ENCODE results near the gene WDR6. TPM values are rescaled to one million over a fixed set of nuclear protein-coding genes. Genes with fewer than 3 reads are reported as not detected.

The WDR6 gene
- total RNA-seq, 1 experiment from 2014 or later: 159 TPM

DNA sequence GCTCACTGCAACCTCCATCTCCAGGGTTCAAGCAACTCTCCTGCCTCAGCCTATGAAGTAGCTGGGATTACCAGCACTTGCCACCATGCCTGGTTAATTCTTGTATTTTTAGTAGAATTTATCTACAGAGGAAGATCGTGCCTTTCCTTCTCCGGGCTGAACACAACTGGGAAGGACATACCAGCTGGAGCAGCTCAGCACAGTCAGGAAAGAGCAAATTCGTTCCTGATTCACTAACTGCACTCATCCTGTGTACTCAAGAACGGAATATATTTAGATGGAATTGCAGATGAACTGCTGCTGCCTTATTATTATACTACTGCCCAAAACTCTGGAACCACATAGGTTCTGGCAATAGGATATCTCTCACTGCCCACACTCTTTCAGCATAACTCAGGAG is 44.3 kb upstream of the WDR6 start:
- Histone ChIP-seq H3F3A (ENCODE audit: insufficient read depth, low read depth) (no peaks in the 10 kb centered on the region; the same call in 1 of the 2 replicates), H3K79me2 (ENCODE audit: low read depth) (no peaks in the 10 kb centered on the region), H3K27ac (no peak overlapping the region), H3K27me3 (ENCODE audit: insufficient read depth, low read depth) (no peaks in the 10 kb centered on the region), H3K9me2 (ENCODE audit: insufficient read depth) (no peaks in the 10 kb centered on the region), H3K4me1 (replicated peaks; ENCODE audit: insufficient read depth) (no peaks in the 10 kb centered on the region), H2AFZ (no peak overlapping the region), H3K4me3 (no peak overlapping the region), H3K36me3 (ENCODE audit: low read depth) (no peaks in the 10 kb centered on the region; the same call in 1 of the 2 replicates), H3K4me2 (no peak overlapping the region), H4K20me1 (ENCODE audit: insufficient read depth) (peaks cover 21% of the 10 kb centered on the region), H3K9me3 (ENCODE audit: insufficient read depth, low read depth) (no peaks in the 10 kb centered on the region)
- TF ChIP-seq, protein P1, sequence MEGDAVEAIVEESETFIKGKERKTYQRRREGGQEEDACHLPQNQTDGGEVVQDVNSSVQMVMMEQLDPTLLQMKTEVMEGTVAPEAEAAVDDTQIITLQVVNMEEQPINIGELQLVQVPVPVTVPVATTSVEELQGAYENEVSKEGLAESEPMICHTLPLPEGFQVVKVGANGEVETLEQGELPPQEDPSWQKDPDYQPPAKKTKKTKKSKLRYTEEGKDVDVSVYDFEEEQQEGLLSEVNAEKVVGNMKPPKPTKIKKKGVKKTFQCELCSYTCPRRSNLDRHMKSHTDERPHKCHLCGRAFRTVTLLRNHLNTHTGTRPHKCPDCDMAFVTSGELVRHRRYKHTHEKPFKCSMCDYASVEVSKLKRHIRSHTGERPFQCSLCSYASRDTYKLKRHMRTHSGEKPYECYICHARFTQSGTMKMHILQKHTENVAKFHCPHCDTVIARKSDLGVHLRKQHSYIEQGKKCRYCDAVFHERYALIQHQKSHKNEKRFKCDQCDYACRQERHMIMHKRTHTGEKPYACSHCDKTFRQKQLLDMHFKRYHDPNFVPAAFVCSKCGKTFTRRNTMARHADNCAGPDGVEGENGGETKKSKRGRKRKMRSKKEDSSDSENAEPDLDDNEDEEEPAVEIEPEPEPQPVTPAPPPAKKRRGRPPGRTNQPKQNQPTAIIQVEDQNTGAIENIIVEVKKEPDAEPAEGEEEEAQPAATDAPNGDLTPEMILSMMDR (conservative IDR thresholded peaks at IDR 0.05): no peak
- TF ChIP-seq EZH2 (IDR thresholded peaks at IDR 0.05; ENCODE audit: low read depth): no peak
- no TSS peak for BruUV-seq (replicated peaks)
- POLR2A ChIA-PET (ENCODE audit: unreplicated experiment): no interaction called here
- no peak for DNase-seq
- intact Hi-C loops (cut with micrococcal nuclease; ENCODE audit: unreplicated experiment): no loop called here
- CTCF ChIA-PET: no interaction called here

DNA sequence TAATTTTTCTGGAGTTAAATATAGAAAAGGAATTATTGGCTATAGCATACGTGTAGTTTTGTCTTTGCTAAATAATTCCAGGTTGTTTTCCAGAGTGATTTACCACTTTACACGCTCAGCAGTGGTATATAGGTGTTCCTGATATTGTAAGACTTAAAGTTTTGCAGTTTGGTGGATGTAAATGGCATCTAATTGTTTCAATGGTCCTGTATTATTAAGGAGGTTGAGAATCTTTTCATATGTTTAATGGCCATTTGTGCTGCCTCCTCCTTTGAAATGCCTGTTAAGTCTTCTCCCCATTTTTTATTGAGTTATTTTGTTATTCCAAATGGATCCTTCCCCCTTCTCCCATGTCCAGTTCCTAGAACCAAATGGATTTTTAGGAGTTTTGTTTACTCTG is 43.6 kb upstream of the WDR6 start:
- Histone ChIP-seq H3F3A (ENCODE audit: insufficient read depth, low read depth) (no peaks in the 10 kb centered on the region; the same call in 1 of the 2 replicates), H3K4me3 (no peak overlapping the region), H3K79me2 (ENCODE audit: low read depth) (no peaks in the 10 kb centered on the region), H3K9me2 (ENCODE audit: insufficient read depth) (no peaks in the 10 kb centered on the region), H3K4me2 (no peak overlapping the region), H2AFZ (no peak overlapping the region), H3K27me3 (ENCODE audit: insufficient read depth, low read depth) (no peaks in the 10 kb centered on the region), H3K9me3 (ENCODE audit: insufficient read depth, low read depth) (no peaks in the 10 kb centered on the region), H4K20me1 (ENCODE audit: insufficient read depth) (peaks cover 21% of the 10 kb centered on the region), H3K4me1 (replicated peaks; ENCODE audit: insufficient read depth) (no peaks in the 10 kb centered on the region), H3K27ac (no peak overlapping the region), H3K36me3 (ENCODE audit: low read depth) (no peaks in the 10 kb centered on the region; the same call in 1 of the 2 replicates)
- intact Hi-C loops (cut with micrococcal nuclease; ENCODE audit: unreplicated experiment): no loop called here
- ChIA-PET CTCF (no interaction called here), POLR2A (ENCODE audit: unreplicated experiment) (no interaction called here)
- TF ChIP-seq, protein P1 (conservative IDR thresholded peaks at IDR 0.05): no peak
- no peak for TF ChIP-seq EZH2 (IDR thresholded peaks at IDR 0.05; ENCODE audit: low read depth)
- no TSS peak for BruUV-seq (replicated peaks)
- DNase-seq: no peak

DNA sequence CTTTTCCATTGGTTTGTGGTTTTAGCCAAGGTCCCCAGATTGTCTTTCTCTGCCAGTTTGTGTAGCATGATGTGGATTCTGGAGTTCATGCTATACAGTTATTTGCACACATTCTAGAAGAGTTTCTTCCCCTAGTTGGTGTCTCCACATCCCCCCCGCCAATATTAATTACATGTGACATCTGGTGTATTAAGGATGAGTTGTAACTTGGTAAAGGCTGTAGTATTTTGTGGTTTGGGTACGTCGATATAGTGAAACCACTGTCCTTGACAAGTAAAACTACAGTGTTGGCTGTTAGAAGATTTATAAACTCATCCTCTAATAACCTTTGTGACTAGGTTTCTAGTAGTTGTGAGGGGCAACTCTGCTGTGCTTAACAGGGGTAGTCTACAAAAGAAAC is 40.8 kb upstream of the WDR6 start:
- Histone ChIP-seq H3K4me1 (replicated peaks; ENCODE audit: insufficient read depth) (no peaks in the 10 kb centered on the region), H3K9me3 (ENCODE audit: insufficient read depth, low read depth) (no peaks in the 10 kb centered on the region), H3F3A (ENCODE audit: insufficient read depth, low read depth) (no peaks in the 10 kb centered on the region), H3K27ac (no peak overlapping the region), H3K4me2 (no peak overlapping the region), H3K79me2 (ENCODE audit: low read depth) (no peaks in the 10 kb centered on the region), H4K20me1 (ENCODE audit: insufficient read depth) (peaks cover 15% of the 10 kb centered on the region), H3K36me3 (ENCODE audit: low read depth) (peaks cover 8% of the 10 kb centered on the region; the same call in 1 of the 2 replicates), H3K27me3 (ENCODE audit: insufficient read depth, low read depth) (no peaks in the 10 kb centered on the region), H3K9me2 (ENCODE audit: insufficient read depth) (no peaks in the 10 kb centered on the region), H2AFZ (no peak overlapping the region), H3K4me3 (no peak overlapping the region)
- TF ChIP-seq, protein P1 (conservative IDR thresholded peaks at IDR 0.05): no peak
- no peak for TF ChIP-seq EZH2 (IDR thresholded peaks at IDR 0.05; ENCODE audit: low read depth)
- no peak for DNase-seq
- ChIA-PET CTCF (no interaction called here), POLR2A (ENCODE audit: unreplicated experiment) (no interaction called here)
- no TSS peak for BruUV-seq (replicated peaks)
- intact Hi-C loops (cut with micrococcal nuclease; ENCODE audit: unreplicated experiment): no loop called here

All from PC-9 (cell line).